CD4-positive, alpha-beta T cell treated with Interferon alpha-2 for 1 hour (primary cell): ENCODE measurements around the gene ACTR5.
"Not testable (repeated sequence)": the region's sequence is repeated elsewhere in the genome, so short reads cannot be mapped to it uniquely, and the experiment has no call there.

ENCODE experiments used
- DNase-seq, 2 donors: peaks; one replicate each; pipeline ENCODE4 v3.0.0-alpha.2; 2020 to 2022

ACTR5 gene

DNA sequence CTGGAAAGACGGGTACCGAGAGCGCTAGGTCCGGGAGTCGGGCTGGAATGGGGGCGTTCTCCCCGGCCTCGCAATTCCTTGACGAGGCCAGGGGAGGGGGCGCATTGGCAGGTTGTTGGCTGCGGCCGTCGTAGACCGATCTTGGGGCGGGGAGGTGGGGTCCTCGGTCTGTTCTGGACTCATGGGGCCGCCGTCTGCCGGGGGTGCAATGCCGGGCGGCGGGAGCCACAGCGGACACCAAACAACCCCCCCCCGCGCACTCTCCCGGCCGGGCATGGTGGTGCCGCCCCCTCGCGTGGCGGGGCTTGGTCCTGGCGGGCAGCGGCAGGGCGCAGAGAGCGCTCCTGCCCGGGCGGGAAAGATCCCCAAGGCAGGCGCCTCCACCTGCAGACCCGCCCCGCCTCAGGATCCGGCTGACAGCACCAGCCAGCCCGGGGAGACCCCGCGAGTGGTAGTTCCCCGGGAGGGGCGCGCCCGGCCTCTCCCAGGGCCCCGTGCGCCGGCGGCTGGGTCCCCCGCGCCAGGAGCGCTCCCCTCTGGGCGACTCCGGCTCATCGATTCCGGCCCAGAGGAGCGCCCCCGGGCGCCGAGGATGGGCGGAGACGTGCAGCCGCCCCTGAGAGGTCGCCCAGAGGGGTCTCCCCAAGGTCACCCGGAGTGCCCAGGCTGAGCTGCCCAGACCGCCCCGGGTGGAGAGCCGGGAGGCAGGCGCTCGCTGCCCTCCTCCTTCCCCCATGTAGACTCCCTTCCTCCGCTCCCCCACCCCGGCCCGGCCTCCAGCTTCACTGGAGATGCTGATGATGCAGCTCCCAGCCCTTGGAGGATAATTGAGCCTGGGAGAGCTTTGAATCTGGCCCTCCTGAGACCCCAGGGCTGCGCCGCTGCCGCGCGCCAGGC is 57.9 kb downstream of the ACTR5 start:
- DNase-seq = peak; percentile 37 to 60

- DNase-seq = peak; percentile 57 to 75
Observed at GRCh38 chr20:38806855-38807655, 58.8 kb downstream of the ACTR5 start.

DNA sequence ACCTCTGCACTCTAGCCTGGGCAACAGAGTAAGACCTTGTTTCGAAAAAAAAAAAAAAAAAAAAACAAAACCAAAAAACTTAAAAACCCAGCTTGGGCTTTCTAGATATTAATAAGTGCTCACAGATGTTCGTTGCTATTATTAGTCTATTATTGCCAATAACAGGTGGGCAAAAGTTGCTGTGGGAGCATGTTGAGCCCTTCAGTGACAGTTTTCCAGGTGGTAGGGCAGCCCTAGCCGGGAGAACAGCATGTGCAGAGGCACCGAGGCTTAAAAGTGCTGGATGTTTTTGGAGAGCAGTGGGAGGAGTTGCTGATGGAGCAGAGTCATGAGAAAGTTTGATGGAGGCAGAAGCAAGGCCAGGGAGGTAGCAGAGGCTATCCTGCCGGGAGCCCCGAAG is 61.7 kb downstream of the ACTR5 start:
- DNase-seq = no peak

- peak in 1 of 2 donors; percentile 35 for DNase-seq
Observed at GRCh38 chr20:38810926-38811630, 62.8 kb downstream of the ACTR5 start.

GRCh38 chr20:38811769-38812168 is 63.5 kb downstream of the ACTR5 start:
- DNase-seq = no peak

GRCh38 chr20:38812182-38812581 is 63.9 kb downstream of the ACTR5 start:
- no peak for DNase-seq

DNA sequence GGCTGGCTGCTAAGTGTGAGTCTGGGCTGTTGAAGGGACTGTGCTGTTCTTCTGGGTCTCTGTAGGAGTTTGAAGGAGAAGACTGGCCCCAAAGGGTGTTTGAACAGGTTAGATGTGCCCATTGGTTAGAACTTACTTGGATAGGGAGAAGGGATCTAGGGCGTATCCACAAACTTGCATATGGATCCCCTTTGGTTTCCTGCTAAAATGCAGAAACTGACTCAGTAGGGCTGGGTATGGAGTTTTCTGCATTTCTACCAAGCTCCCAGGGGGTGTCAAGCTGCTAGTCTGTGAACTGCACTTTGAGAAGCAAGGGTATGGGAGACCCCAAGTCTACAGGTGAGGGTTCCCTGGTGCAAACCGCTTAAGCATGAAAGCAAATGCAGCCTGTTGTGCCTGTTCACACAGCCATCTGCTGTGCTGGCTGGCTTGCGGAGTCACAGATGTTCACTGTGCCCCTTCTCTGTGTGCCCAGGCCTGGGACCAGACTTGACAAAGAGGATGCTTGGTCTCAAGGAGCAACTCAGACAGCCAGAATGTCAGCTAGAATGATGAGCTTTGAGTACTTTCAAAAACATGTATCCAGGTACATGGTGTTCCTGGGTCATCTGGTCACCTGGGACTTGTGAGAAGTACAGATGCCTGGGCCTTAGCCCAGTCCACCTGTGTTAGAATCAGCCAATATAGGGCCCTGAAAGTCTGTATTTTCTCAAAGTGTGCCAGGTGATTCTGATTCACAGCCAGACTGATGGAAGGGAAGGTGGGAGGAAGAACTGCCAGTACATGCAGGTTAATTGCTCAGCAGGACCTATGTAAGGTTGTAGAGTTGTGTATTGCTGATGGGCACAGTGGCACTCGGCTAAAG is 64.7 kb downstream of the ACTR5 start:
- no peak for DNase-seq

GRCh38 chr20:38813574-38813962 is 65.3 kb downstream of the ACTR5 start:
- not testable (repeated sequence) for DNase-seq

- DNase-seq = no peak
Observed at GRCh38 chr20:38815446-38815845, 67.2 kb downstream of the ACTR5 start.

- no peak for DNase-seq
Observed at GRCh38 chr20:38818113-38819065, 70.1 kb downstream of the ACTR5 start.
